Measurements from ENCODE around the gene SRPK2. TPM values are rescaled to one million over a fixed set of nuclear protein-coding genes. Genes with fewer than 3 reads are reported as not detected.

Gene SRPK2
- polyA plus RNA-seq, 1 of the 3 experiments (the other 2 are of a cell fraction), result 15.4 TPM

DNA sequence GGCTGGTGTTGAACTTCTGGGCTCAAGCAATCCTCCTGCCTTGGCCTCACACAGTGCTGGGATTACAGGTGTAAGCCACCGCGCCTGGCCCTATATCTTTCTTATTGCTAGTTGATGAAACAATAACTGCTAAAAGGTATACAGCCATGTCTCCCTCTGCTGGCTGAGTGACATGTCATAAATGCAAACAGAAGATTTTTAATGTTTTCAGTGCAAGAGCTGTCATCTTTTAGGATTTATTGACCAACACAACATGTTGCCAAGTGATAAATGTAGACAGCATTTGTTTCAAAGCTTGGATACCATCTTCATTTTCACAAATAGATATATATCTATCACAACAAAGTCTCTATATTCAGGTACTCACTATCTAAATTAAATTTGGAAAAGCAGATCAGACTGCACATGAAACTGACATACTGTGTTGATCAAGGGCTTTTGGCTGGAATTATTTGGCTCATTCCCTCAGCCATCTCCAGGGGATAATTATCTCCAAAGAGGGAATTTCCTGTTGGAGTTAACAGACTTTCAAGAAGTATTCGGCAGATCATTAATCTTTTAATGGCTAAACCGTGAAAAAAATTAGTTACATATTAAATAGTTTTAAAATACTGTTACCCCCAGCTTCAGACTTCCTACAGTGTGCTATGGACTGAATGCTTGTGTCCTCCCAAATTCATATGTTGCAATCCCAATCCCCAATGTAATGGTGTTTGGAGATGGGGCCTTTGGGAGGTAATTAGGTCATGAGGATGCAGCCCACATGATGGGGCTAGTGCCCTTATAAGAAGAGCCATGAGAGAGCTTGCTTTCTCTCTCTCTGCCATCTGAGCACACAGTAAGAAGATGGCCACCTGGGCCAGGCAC lies 41.3 kb upstream of the SRPK2 start:
- no peak overlapping the region for H2AFZ ChIP-seq (ENCODE audit: low read depth)
- H3K9me2 ChIP-seq, result no peaks in the 10 kb centered on the region
- no peaks in the 10 kb centered on the region for H3K79me2 ChIP-seq (ENCODE audit: insufficient read depth)
- H3K4me1 ChIP-seq (ENCODE audit: control insufficient read depth in 1 of 2, insufficient read depth in 2 of 2, low read depth in 1 of 2, low read length in 1 of 2), result no peaks in the 10 kb centered on the region
- ChIA-PET POLR2A (interaction anchor here (0.7 to 1.3 kb wide), 3 partner anchors 102 to 449 kb away, joined by 4 read pairs; no protein-coding TSS in a partner anchor), CTCF (interaction anchor here (0.6 to 2.6 kb wide), 44 partner anchors 9 to 1238 kb away, joined by 3 to 25 read pairs (median 4); partner anchors contain the start of gene EFCAB10)
- TF ChIP-seq RAD21 (IDR thresholded peaks at IDR 0.05; ENCODE audit: low read length) (peak; percentile 74), SMC3 (IDR thresholded peaks at IDR 0.05; ENCODE audit: low read depth, low read length) (peak; percentile 60), NFIC (IDR thresholded peaks at IDR 0.05; ENCODE audit: borderline replicate concordance) (no peak), RCOR1 (IDR thresholded peaks at IDR 0.05; ENCODE audit: low read length) (no peak), JUND (IDR thresholded peaks at IDR 0.05) (no peak)
- TF ChIP-seq, protein P1, sequence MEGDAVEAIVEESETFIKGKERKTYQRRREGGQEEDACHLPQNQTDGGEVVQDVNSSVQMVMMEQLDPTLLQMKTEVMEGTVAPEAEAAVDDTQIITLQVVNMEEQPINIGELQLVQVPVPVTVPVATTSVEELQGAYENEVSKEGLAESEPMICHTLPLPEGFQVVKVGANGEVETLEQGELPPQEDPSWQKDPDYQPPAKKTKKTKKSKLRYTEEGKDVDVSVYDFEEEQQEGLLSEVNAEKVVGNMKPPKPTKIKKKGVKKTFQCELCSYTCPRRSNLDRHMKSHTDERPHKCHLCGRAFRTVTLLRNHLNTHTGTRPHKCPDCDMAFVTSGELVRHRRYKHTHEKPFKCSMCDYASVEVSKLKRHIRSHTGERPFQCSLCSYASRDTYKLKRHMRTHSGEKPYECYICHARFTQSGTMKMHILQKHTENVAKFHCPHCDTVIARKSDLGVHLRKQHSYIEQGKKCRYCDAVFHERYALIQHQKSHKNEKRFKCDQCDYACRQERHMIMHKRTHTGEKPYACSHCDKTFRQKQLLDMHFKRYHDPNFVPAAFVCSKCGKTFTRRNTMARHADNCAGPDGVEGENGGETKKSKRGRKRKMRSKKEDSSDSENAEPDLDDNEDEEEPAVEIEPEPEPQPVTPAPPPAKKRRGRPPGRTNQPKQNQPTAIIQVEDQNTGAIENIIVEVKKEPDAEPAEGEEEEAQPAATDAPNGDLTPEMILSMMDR (IDR thresholded peaks at IDR 0.05), result peak; percentile 72
- TF ChIP-seq, protein P2, sequence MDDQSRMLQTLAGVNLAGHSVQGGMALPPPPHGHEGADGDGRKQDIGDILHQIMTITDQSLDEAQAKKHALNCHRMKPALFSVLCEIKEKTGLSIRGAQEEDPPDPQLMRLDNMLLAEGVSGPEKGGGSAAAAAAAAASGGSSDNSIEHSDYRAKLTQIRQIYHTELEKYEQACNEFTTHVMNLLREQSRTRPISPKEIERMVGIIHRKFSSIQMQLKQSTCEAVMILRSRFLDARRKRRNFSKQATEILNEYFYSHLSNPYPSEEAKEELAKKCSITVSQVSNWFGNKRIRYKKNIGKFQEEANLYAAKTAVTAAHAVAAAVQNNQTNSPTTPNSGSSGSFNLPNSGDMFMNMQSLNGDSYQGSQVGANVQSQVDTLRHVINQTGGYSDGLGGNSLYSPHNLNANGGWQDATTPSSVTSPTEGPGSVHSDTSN (IDR thresholded peaks at IDR 0.05), result peak; percentile 62
- peak; percentile 55 for DNase-seq
- H3K9ac ChIP-seq, result no peak overlapping the region
- H3K4me2 ChIP-seq, result no peak overlapping the region
- H3K27ac ChIP-seq (ENCODE audit: low read depth in 2 of 2, low read length in 1 of 2), result no peak overlapping the region; a peak in 1 of 4 replicates
- H3K4me3 ChIP-seq (ENCODE audit: low read depth in 2 of 2, low read length in 1 of 2), result no peak overlapping the region
- WGBS (ENCODE audit: low lambda C conversion rate), result 31% methylated on average over 4 of the region's 4 CpGs
- H3K27me3 ChIP-seq (ENCODE audit: insufficient read depth), result no peaks in the 10 kb centered on the region
- no peaks in the 10 kb centered on the region for H4K20me1 ChIP-seq (ENCODE audit: insufficient read depth)
- H3F3A ChIP-seq (replicated peaks; ENCODE audit: insufficient read depth), result no peaks in the 10 kb centered on the region
- H3K9me3 ChIP-seq, result no peaks in the 10 kb centered on the region
- no peaks in the 10 kb centered on the region for H3K36me3 ChIP-seq (replicated peaks in 1 of 2; ENCODE audit: control insufficient read depth in 1 of 2, insufficient read depth in 2 of 2, low read length in 1 of 2)

DNA sequence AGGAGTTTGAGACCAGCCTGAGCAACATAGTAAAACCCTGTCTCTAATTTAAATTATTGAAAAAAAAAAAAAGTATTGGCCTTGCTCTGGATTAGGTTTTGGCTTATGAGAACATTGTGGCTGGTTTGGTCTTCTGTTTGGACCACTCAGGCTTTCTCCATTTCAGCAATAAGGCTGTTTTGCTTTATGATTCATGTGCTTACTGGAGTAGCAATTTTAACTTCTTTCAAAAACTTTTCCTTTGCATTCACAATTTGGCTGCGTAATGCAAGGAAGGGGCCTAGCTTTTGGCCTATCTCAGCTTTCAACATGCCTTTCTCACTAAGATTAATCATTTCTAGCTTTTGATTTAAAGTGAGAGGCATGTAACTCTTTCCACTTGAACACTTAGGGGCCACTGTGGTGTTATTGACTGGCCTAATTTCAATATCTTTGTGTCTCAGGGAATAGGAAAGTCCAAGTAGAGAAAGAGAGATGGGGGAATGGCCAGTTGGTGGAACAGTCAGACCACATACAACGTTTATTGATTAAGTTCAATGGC lies 38.0 kb upstream of the SRPK2 start:
- TF ChIP-seq GATA2 (CRISPR knock-in tag; IDR thresholded peaks at IDR 0.05), result no peak
- TF ChIP-seq ELF1 (IDR thresholded peaks at IDR 0.05), result no peak
- TF ChIP-seq, protein P3, sequence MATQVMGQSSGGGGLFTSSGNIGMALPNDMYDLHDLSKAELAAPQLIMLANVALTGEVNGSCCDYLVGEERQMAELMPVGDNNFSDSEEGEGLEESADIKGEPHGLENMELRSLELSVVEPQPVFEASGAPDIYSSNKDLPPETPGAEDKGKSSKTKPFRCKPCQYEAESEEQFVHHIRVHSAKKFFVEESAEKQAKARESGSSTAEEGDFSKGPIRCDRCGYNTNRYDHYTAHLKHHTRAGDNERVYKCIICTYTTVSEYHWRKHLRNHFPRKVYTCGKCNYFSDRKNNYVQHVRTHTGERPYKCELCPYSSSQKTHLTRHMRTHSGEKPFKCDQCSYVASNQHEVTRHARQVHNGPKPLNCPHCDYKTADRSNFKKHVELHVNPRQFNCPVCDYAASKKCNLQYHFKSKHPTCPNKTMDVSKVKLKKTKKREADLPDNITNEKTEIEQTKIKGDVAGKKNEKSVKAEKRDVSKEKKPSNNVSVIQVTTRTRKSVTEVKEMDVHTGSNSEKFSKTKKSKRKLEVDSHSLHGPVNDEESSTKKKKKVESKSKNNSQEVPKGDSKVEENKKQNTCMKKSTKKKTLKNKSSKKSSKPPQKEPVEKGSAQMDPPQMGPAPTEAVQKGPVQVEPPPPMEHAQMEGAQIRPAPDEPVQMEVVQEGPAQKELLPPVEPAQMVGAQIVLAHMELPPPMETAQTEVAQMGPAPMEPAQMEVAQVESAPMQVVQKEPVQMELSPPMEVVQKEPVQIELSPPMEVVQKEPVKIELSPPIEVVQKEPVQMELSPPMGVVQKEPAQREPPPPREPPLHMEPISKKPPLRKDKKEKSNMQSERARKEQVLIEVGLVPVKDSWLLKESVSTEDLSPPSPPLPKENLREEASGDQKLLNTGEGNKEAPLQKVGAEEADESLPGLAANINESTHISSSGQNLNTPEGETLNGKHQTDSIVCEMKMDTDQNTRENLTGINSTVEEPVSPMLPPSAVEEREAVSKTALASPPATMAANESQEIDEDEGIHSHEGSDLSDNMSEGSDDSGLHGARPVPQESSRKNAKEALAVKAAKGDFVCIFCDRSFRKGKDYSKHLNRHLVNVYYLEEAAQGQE (IDR thresholded peaks at IDR 0.05; ENCODE audit: low read depth, low read length), result no peak
- no peak for TF ChIP-seq RFX5 (IDR thresholded peaks at IDR 0.05; ENCODE audit: low read length)
- TF ChIP-seq FOXJ3 (CRISPR knock-in tag; IDR thresholded peaks at IDR 0.05), result no peak
- TF ChIP-seq, protein P1 (IDR thresholded peaks at IDR 0.05), result no peak
- no peak for TF ChIP-seq RAD21 (IDR thresholded peaks at IDR 0.05; ENCODE audit: low read length)
- TF ChIP-seq NFIC (IDR thresholded peaks at IDR 0.05; ENCODE audit: borderline replicate concordance), result no peak
- TF ChIP-seq, protein P4, sequence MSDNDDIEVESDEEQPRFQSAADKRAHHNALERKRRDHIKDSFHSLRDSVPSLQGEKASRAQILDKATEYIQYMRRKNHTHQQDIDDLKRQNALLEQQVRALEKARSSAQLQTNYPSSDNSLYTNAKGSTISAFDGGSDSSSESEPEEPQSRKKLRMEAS (IDR thresholded peaks at IDR 0.05; ENCODE audit: low read depth), result no peak
- TF ChIP-seq SMC3 (IDR thresholded peaks at IDR 0.05; ENCODE audit: low read depth, low read length), result no peak
- no peak for TF ChIP-seq TAF1 (IDR thresholded peaks at IDR 0.05; ENCODE audit: borderline replicate concordance, low read depth, low read length)
- TF ChIP-seq RXRA (IDR thresholded peaks at IDR 0.05; ENCODE audit: borderline replicate concordance, low read depth), result no peak
- no peak overlapping the region for H3K9ac ChIP-seq
- H3K4me1 ChIP-seq (ENCODE audit: control insufficient read depth in 1 of 2, insufficient read depth in 2 of 2, low read depth in 1 of 2, low read length in 1 of 2), result no peaks in the 10 kb centered on the region
- ChIA-PET CTCF (interaction anchor here (0.6 to 4.2 kb wide), 4 partner anchors 24 to 446 kb away, joined by 3 to 15 read pairs (median 3); no protein-coding TSS in a partner anchor), POLR2A (interaction anchor here (0.6 kb wide), 1 partner anchor 43 kb away, joined by 4 read pairs; no protein-coding TSS in a partner anchor)
- no peaks in the 10 kb centered on the region for H3K9me3 ChIP-seq
- no peaks in the 10 kb centered on the region for H3K9me2 ChIP-seq
- WGBS (ENCODE audit: low lambda C conversion rate), result 44% methylated on average over 2 of the region's 2 CpGs
- H2AFZ ChIP-seq (ENCODE audit: low read depth), result no peak overlapping the region
- H3K36me3 ChIP-seq (replicated peaks in 1 of 2; ENCODE audit: control insufficient read depth in 1 of 2, insufficient read depth in 2 of 2, low read length in 1 of 2), result no peaks in the 10 kb centered on the region
- no peak for DNase-seq
- no peaks in the 10 kb centered on the region for H3K27me3 ChIP-seq (ENCODE audit: insufficient read depth)
- no peaks in the 10 kb centered on the region for H3K79me2 ChIP-seq (ENCODE audit: insufficient read depth)
- H3K4me2 ChIP-seq, result no peak overlapping the region
- H3K4me3 ChIP-seq (ENCODE audit: low read depth in 2 of 2, low read length in 1 of 2), result no peak overlapping the region
- no peak overlapping the region for H3K27ac ChIP-seq (ENCODE audit: low read depth in 2 of 2, low read length in 1 of 2)
- no peaks in the 10 kb centered on the region for H4K20me1 ChIP-seq (ENCODE audit: insufficient read depth)
- no peaks in the 10 kb centered on the region for H3F3A ChIP-seq (replicated peaks; ENCODE audit: insufficient read depth)

Measured in SK-N-SH (cell line).